HepG2 (cell line): ENCODE measurements around the gene TLR1. TPM values are rescaled to one million over a fixed set of nuclear protein-coding genes. Genes with fewer than 3 reads are reported as not detected.

Experiments
- ATAC-seq: fragments of 200-7000 bp; cut with Tn5 transposase; 3 replicates; pipeline ENCODE4 v1.9.1; 2020; ENCODE audit warnings: mild to moderate bottlenecking, moderate library complexity
- BruUV-seq: library from RNA; stranded (reverse); fragments of 400-500 nt; replicated peaks from 2 replicates; lab custom pipeline; 2021; lab: Mats Ljungman, UMichigan
- CTCF ChIA-PET: fragments of 300-600 bp; formaldehyde crosslinking; extraction: SDS; loops from one replicate; lab custom pipeline; 2021; ENCODE audit warnings: low total read pairs, inconsistent platforms, low intra/inter-chr PET ratio; lab: Yijun Ruan, JAX
- POLR2A ChIA-PET: fragments of 350-600 bp; sonication (Branson Sonifier 250); formaldehyde crosslinking; loops from one replicate; lab custom pipeline; 2020; ENCODE audit warnings: antibody characterized with exemption, inconsistent platforms; lab: Yijun Ruan, JAX
- DNase-seq: peaks from one replicate; pipeline ENCODE4 v3.0.0-alpha.2; 2015; ENCODE audit warnings: low spot score
- FAIRE-seq: peaks from 3 replicates; lab custom pipeline; 2011; peaks lifted over from hg19 to GRCh38; lab: Jason Lieb, UNC
- H2AFZ ChIP-seq: one replicate; pipeline ENCODE4 v1.6.1; 2011; ENCODE audit warnings: low read length, inconsistent platforms
- H3K27ac ChIP-seq: fragments of 300-600 bp; 3 replicates; pipeline ENCODE4 v1.8.0; 2011; ENCODE audit warnings: mixed run types, mild to moderate bottlenecking, mixed read lengths, low read length, inconsistent platforms; ENCODE audit not compliant: insufficient read depth; ENCODE audit errors: extremely low read length
- H3K27me3 ChIP-seq, 2 experiments: fragments of 200-600 bp in 1 of 2; 2 replicates in 1 of 2; 3 replicates in 1 of 2; pipeline versions ENCODE4 v1.6.0 to v1.8.0; 2011; ENCODE audit warnings: low read length in 2 of 2, mild to moderate bottlenecking in 2 of 2, moderate library complexity in 2 of 2, inconsistent platforms in 1 of 2; ENCODE audit not compliant: insufficient read depth in 2 of 2, control insufficient read depth in 1 of 2
- H3K36me3 ChIP-seq, 2 experiments: fragments of 200-600 bp in 1 of 2; replicated peaks in 1 of 2; 2 replicates in 1 of 2; 3 replicates in 1 of 2; pipeline versions ENCODE4 v1.5.1 to v1.8.0; 2011; ENCODE audit warnings: low read length in 2 of 2, inconsistent platforms in 1 of 2; ENCODE audit not compliant: insufficient read depth in 2 of 2, control insufficient read depth in 1 of 2
- H3K4me1 ChIP-seq: 2 replicates; pipeline ENCODE4 v1.5.1; 2012; ENCODE audit warnings: low read length, inconsistent platforms; ENCODE audit not compliant: insufficient read depth
- H3K4me2 ChIP-seq: 2 replicates; pipeline ENCODE4 v1.6.0; 2011; ENCODE audit warnings: low read depth, low read length, inconsistent platforms
- H3K4me3 ChIP-seq, 3 experiments: fragments of 200-600 bp in 1 of 3; sonication (generic), shearing (Covaris generic) in 1 of 3; replicated peaks in 1 of 3; 2 replicates each; pipeline ENCODE4 v1.5.1; 2011 to 2016; ENCODE audit warnings: low read length in 3 of 3, inconsistent platforms in 2 of 3, low read depth in 2 of 3, mild to moderate bottlenecking in 2 of 3, control low read depth in 1 of 3, mixed read lengths in 1 of 3; ENCODE audit not compliant: insufficient read depth in 1 of 3
- H3K79me2 ChIP-seq: one replicate; pipeline ENCODE4 v1.6.1; 2011; ENCODE audit warnings: low read length, inconsistent platforms; ENCODE audit not compliant: insufficient read depth
- H3K9ac ChIP-seq: 2 replicates; pipeline ENCODE4 v1.6.0; 2011; ENCODE audit warnings: mild to moderate bottlenecking, low read depth, low read length, inconsistent platforms; ENCODE audit not compliant: insufficient read depth
- H3K9me3 ChIP-seq: 2 replicates; pipeline ENCODE4 v1.5.1; 2012; ENCODE audit warnings: mild to moderate bottlenecking, low read length
- H4K20me1 ChIP-seq: 2 replicates; pipeline ENCODE4 v1.6.0; 2011; ENCODE audit warnings: inconsistent platforms, mild to moderate bottlenecking, low read length, moderate library complexity; ENCODE audit not compliant: insufficient read depth
- FOSL2 ChIP-seq: sonication (generic); formaldehyde crosslinking; IDR thresholded peaks from 2 replicates; pipeline ENCODE4 v1.4.0; 2020; ENCODE audit warnings: missing genetic modification reagents
- GFI1 ChIP-seq: sonication (generic); formaldehyde crosslinking; IDR thresholded peaks from 2 replicates; pipeline ENCODE4 v1.5.0; 2020; ENCODE audit warnings: missing genetic modification reagents, mild to moderate bottlenecking, borderline replicate concordance
- HNF4A ChIP-seq: sonication (generic); formaldehyde crosslinking; IDR thresholded peaks from 2 replicates; pipeline ENCODE4 v1.4.0; 2020; ENCODE audit warnings: missing genetic modification reagents
- IKZF4 ChIP-seq: sonication (generic); formaldehyde crosslinking; IDR thresholded peaks from 2 replicates; pipeline ENCODE4 v1.5.1; 2020; ENCODE audit warnings: borderline replicate concordance, mild to moderate bottlenecking, low read depth, missing genetic modification reagents; ENCODE audit errors: not compliant biosample characterization
- KDM2A ChIP-seq: sonication (generic); formaldehyde crosslinking; IDR thresholded peaks from 2 replicates; pipeline ENCODE4 v1.4.0; 2020; ENCODE audit warnings: low read depth, missing genetic modification reagents, borderline replicate concordance
- SAP130 ChIP-seq: IDR thresholded peaks from 2 replicates; pipeline ENCODE4 v1.6.1; 2016; ENCODE audit warnings: low read depth
- THYN1 ChIP-seq: sonication (generic); formaldehyde crosslinking; IDR thresholded peaks from 2 replicates; pipeline ENCODE4 v1.8.1; 2023; ENCODE audit warnings: low read depth, mild to moderate bottlenecking, moderate library complexity, missing genetic modification reagents, borderline replicate concordance
- ZNF496 ChIP-seq: sonication (generic); formaldehyde crosslinking; IDR thresholded peaks from 2 replicates; pipeline ENCODE4 v1.8.1; 2023; ENCODE audit warnings: mild to moderate bottlenecking, moderate library complexity, missing genetic modification reagents; ENCODE audit not compliant: insufficient replicate concordance
- ZNF546 ChIP-seq: sonication (generic); formaldehyde crosslinking; conservative IDR thresholded peaks from 2 replicates; pipeline ENCODE4 v1.8.1; 2023; ENCODE audit warnings: mild to moderate bottlenecking, missing genetic modification reagents
- whole genome bisulfite sequencing: methylation state at CpG from one replicate; pipeline ENCODE4 v1.1.6; 2017; ENCODE audit warnings: low lambda C conversion rate; 5-methylcytosine and 5-hydroxymethylcytosine counted together
- in situ Hi-C: cut with HindIII; loops from 2 replicates; pipeline ENCODE4 v1.10.0; 2017; ENCODE audit warnings: low pct_unique_long_range_greater_than_20kb; ENCODE audit not compliant: extremely low pct_ligation_motif_present
- intact Hi-C: fragments of 100-400 bp; cut with micrococcal nuclease; formaldehyde crosslinking; loops from one replicate; pipeline ENCODE4 v1.10.0; 2022; ENCODE audit not compliant: unreplicated experiment
- polyA plus RNA-seq, 8 experiments: library from polyadenylated mRNA; depleted of rRNA in 3 of 8; stranded (reverse) in 7 of 8; unstranded in 1 of 8; fragments of >200 nt; fragmentation: Illumina TruSeq in 4 of 8; extraction: Trizol in 4 of 8; gene quantifications; 2 replicates each; pipeline versions ENCODE4 v1.2.1 to v1.2.3, GENCODE V29; 2011 to 2016; ENCODE audit warnings: low read depth in 4 of 8, missing spikeins in 1 of 8, mixed read lengths in 1 of 8; ENCODE audit not compliant: insufficient read depth in 1 of 8
- total RNA-seq, 5 experiments: library from RNA; depleted of rRNA; stranded (reverse); fragments of >200 nt; fragmentation: Illumina TruSeq; extraction: Trizol; gene quantifications; 2 replicates each; pipeline ENCODE4 v1.2.3, GENCODE V29; 2016; ENCODE audit warnings: low read depth in 1 of 5
- TF ChIP-seq, protein P1 (sequence below): sonication (generic); formaldehyde crosslinking; IDR thresholded peaks from 2 replicates; pipeline ENCODE4 v1.4.0; 2020; ENCODE audit warnings: missing genetic modification reagents, low read depth, mild to moderate bottlenecking, borderline replicate concordance
- TF ChIP-seq, protein P2 (sequence below): sonication (generic); formaldehyde crosslinking; IDR thresholded peaks from 2 replicates; pipeline ENCODE4 v1.5.0; 2020; ENCODE audit warnings: mild to moderate bottlenecking, missing genetic modification reagents
- TF ChIP-seq, protein P3 (sequence below): sonication (generic); formaldehyde crosslinking; IDR thresholded peaks from 2 replicates; pipeline ENCODE4 v1.4.0; 2020; ENCODE audit warnings: missing genetic modification reagents, borderline replicate concordance

TLR1 gene
- total and polyA plus RNA-seq, 2 of the 13 experiments (the other 11 are each of a cell fraction or from before 2014, with no cell fraction given) = 0.08 to 0.11 TPM

DNA sequence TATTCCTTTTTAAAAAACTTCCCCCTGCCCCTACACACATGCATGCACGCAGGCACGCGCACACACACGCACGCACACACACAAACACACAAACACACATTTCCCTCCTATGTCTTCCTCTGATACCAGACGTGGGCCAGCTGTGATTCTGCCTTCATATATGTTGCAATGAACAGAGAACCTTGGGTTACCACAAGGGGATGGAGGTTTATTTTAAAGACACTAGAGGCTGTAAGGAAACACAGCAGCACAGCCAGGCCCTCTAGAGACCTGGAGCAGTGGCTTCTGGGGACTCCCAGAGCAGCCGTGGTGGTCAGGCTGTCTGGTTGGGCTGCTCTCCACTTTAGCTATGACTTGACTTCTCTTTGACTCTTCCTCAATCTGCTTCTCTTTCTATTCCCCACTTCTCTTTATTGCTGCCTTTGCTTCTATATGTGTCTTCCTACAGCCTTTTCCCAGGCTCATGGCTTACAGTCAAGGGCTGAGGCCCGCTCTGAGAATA lies 18.6 kb downstream of the TLR1 start:
- DNase-seq (no peak), FAIRE-seq (no peak), ATAC-seq (no peak; the same call in 2 of the 3 replicates)
- 79% methylated on average over 8 of the region's 8 CpGs for WGBS
- H3K27ac ChIP-seq = no peak overlapping the region
- intact Hi-C loops = no loop called here
- POLR2A ChIA-PET = no interaction called here
- CTCF ChIA-PET = no interaction called here
- H3K9me3 ChIP-seq = no peaks in the 10 kb centered on the region
- H3K4me1 ChIP-seq = peaks cover 16% of the 10 kb centered on the region
- no TSS peak for BruUV-seq
- H2AFZ ChIP-seq = no peak overlapping the region
- H3K79me2 ChIP-seq = no peaks in the 10 kb centered on the region
- H3K36me3 ChIP-seq = no peaks in the 10 kb centered on the region
- TF ChIP-seq KDM2A (CRISPR knock-in tag) (no peak), SAP130 (CRISPR knock-in tag) (no peak), GFI1 (CRISPR knock-in tag) (no peak), ZNF496 (CRISPR knock-in tag) (no peak), FOSL2 (CRISPR knock-in tag) (no peak), HNF4A (CRISPR knock-in tag) (no peak), IKZF4 (CRISPR knock-in tag) (no peak), ZNF546 (CRISPR knock-in tag) (no peak), THYN1 (CRISPR knock-in tag) (no peak)
- TF ChIP-seq, protein P1, sequence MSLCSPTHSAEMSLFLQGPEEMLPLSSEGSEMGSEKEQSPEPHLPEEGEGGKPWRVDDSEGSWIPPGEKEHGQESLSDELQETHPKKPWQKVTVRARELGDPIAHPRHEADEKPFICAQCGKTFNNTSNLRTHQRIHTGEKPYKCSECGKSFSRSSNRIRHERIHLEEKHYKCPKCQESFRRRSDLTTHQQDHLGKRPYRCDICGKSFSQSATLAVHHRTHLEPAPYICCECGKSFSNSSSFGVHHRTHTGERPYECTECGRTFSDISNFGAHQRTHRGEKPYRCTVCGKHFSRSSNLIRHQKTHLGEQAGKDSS (CRISPR knock-in tag) = no peak
- TF ChIP-seq, protein P2, sequence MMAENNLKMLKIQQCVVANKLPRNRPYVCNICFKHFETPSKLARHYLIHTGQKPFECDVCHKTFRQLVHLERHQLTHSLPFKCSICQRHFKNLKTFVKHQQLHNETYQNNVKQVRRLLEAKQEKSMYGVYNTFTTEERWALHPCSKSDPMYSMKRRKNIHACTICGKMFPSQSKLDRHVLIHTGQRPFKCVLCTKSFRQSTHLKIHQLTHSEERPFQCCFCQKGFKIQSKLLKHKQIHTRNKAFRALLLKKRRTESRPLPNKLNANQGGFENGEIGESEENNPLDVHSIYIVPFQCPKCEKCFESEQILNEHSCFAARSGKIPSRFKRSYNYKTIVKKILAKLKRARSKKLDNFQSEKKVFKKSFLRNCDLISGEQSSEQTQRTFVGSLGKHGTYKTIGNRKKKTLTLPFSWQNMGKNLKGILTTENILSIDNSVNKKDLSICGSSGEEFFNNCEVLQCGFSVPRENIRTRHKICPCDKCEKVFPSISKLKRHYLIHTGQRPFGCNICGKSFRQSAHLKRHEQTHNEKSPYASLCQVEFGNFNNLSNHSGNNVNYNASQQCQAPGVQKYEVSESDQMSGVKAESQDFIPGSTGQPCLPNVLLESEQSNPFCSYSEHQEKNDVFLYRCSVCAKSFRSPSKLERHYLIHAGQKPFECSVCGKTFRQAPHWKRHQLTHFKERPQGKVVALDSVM = no peak
- TF ChIP-seq, protein P3, sequence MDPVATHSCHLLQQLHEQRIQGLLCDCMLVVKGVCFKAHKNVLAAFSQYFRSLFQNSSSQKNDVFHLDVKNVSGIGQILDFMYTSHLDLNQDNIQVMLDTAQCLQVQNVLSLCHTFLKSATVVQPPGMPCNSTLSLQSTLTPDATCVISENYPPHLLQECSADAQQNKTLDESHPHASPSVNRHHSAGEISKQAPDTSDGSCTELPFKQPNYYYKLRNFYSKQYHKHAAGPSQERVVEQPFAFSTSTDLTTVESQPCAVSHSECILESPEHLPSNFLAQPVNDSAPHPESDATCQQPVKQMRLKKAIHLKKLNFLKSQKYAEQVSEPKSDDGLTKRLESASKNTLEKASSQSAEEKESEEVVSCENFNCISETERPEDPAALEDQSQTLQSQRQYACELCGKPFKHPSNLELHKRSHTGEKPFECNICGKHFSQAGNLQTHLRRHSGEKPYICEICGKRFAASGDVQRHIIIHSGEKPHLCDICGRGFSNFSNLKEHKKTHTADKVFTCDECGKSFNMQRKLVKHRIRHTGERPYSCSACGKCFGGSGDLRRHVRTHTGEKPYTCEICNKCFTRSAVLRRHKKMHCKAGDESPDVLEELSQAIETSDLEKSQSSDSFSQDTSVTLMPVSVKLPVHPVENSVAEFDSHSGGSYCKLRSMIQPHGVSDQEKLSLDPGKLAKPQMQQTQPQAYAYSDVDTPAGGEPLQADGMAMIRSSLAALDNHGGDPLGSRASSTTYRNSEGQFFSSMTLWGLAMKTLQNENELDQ = no peak
- H3K27me3 ChIP-seq = 0 out of 5 replicates have a peak, but pooled peaks cover 0 to 8% of the 10 kb centered on the region in 2 experiments
- no peak overlapping the region for H3K9ac ChIP-seq
- in situ Hi-C loops = no loop called here
- no peak overlapping the region for H3K4me3 ChIP-seq
- H4K20me1 ChIP-seq = no peaks in the 10 kb centered on the region
- H3K4me2 ChIP-seq = no peak overlapping the region
